ENCODE measurements around the gene DNAH8.

Gene DNAH8

DNA sequence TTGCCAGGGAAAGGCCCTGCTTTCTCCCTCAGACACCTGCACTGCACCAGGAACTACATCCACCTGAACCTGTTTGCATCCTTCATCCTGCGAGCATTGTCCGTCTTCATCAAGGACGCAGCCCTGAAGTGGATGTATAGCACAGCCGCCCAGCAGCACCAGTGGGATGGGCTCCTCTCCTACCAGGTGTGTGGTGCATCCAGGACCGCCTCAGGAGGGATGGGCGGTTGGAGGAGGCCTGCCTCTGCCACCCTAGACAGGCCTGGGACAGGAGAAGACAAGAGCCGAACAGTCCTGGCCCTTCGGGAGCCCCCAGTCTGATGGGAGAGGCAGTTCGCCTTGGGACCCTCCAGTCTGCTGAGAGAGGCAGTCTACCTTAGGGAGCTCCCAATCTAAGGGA, 357.7 kb downstream of the DNAH8 start:
- DNase-seq (ENCODE audit: low read depth in 1 of 2, low spot score in 1 of 2), result no peak
- no peak for TF ChIP-seq JUND (IDR thresholded peaks at IDR 0.05; ENCODE audit: low read depth)
- in situ Hi-C loops (cut with HindIII; ENCODE audit: low pct_unique_long_range_greater_than_20kb, low sequenced_read_pairs), result no loop called here

DNA sequence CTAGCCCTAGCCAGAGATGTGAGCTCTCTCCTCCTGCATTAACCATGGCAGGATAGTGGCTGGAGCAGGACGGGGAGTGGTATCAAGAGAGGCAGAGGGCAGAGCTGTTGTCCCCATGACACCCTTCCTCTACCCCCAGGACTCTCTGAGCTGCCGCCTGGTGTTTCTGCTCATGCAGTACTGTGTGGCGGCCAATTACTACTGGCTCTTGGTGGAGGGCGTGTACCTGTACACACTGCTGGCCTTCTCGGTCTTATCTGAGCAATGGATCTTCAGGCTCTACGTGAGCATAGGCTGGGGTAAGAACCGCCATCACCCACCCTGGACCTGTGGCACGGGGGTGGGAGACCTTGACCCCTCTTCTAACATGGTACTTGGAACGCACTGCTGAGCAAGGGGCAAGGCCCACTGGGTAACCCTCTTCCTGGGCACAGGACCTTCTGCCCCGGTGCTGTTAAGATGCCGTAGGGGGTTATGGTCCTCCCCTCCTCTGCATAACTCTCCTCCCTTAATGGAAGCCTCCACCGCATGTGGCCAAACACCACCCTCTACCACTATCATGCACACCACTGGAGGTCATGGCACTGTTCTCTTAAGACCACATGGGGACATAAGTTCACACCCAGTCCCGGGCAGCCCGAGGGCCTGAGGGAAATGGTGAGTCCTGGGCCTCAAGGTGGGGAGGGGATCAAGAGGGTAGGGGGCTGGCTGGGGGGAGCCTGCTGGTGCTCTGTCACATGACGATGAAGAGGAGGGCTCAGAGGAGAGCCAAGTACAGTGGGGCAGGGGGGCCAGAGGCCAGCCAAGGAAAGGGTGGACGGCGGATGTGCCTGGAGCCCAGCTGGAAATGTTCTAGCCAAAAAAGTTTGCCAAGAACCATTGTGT, 358.6 kb downstream of the DNAH8 start:
- in situ Hi-C loops (cut with HindIII; ENCODE audit: low pct_unique_long_range_greater_than_20kb, low sequenced_read_pairs), result no loop called here
- DNase-seq (ENCODE audit: low read depth in 1 of 2, low spot score in 1 of 2), result no peak
- no peak for TF ChIP-seq JUND (IDR thresholded peaks at IDR 0.05; ENCODE audit: low read depth)

DNA sequence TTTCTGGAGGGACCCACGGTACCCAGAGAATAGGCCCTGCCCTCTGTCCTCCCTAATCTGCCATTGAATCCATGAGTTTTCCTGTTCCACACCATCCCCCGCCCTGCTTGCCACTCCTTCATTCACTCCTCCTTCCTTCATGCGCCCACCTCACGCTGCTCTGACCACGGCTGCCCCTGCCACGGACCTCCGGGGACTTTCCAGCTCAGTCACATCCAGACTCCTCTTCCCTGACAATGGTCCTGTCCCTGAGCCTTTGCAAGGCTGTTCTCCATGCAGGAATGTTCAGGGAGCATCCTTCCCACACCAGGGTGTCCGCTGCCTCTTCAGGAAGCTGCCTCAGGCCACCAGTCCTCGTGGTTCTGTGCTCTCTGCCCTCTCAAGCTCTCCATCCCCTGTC, 359.4 kb downstream of the DNAH8 start:
- no peak for DNase-seq (ENCODE audit: low read depth in 1 of 2, low spot score in 1 of 2)
- TF ChIP-seq JUND (IDR thresholded peaks at IDR 0.05; ENCODE audit: low read depth), result no peak
- in situ Hi-C loops (cut with HindIII; ENCODE audit: low pct_unique_long_range_greater_than_20kb, low sequenced_read_pairs), result no loop called here

DNA sequence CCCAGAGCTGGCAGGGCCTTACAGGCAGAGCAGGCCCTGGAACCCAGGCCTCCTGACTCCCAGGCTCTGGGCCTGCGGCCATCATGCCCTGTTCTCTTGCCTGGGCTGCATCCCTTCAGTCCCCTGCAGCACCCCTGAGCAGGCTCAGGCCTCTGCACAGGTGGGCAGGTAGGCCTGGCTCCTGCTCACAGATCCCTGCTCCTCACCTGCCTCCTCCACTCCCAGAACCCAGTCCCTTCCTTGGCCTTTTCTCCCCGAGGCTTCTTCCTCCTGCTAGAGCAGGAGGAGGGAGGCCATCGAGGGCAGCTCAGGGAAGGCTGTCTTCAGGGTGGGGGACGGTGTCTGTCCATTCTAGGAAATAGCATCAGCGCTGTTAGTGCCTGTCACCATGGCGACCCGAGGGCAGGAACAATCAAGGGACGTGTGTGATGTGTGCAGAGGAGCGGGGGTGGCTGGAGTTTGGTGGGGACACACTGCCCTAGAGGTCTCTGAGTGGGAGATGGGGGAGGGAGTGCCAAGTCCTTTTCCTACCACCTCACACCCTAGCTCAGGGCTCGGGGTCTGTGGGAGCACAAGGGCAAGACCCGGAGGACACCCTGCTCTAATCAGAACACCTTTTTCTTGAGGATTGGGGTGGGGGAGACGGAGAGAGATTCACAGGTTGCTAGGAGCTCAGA, 360.0 kb downstream of the DNAH8 start:
- in situ Hi-C loops (cut with HindIII; ENCODE audit: low pct_unique_long_range_greater_than_20kb, low sequenced_read_pairs), result no loop called here
- TF ChIP-seq JUND (IDR thresholded peaks at IDR 0.05; ENCODE audit: low read depth), result no peak
- no peak for DNase-seq (ENCODE audit: low read depth in 1 of 2, low spot score in 1 of 2)

DNA sequence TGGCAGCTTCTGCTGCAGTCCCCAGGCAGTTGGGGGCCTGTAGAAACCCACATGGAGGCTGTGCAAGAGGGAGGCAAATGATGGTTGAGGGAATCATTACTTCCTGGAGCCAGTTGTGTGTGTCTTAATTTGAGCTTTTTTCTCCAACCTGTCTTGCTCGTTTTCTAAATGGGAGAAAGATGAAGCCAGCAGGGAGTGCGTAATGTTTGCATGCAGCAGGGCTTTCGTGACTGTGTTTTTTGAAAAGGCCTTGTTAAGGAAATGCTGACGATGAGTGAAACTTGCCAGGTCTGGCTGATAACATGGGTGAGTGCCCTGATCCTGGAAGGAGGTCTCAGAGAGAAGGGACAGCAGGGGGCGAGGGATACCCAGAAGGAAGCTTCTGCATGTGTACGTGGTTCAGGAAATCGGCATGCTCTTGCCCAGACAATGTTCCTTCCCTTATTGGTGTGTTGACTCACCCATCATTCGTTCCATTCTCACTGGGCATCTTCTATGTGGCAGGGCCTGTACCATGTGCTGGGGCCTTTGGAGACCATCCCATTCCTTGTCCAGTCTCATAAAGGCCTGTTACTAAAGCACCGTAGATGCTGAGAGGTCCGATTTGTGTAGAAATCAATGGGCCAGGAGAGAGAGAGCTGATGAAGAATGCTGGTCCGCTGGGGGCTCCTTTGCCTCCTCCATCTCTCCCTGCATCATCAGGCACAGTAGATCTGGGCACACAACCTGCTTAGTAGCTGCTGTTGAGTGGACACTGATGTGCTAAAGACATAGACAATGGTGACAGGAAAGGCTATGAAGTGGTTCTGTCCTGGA, 360.9 kb downstream of the DNAH8 start:
- in situ Hi-C loops (cut with HindIII; ENCODE audit: low pct_unique_long_range_greater_than_20kb, low sequenced_read_pairs), result no loop called here
- TF ChIP-seq JUND (IDR thresholded peaks at IDR 0.05; ENCODE audit: low read depth), result no peak
- no peak for DNase-seq (ENCODE audit: low read depth in 1 of 2, low spot score in 1 of 2)

DNA sequence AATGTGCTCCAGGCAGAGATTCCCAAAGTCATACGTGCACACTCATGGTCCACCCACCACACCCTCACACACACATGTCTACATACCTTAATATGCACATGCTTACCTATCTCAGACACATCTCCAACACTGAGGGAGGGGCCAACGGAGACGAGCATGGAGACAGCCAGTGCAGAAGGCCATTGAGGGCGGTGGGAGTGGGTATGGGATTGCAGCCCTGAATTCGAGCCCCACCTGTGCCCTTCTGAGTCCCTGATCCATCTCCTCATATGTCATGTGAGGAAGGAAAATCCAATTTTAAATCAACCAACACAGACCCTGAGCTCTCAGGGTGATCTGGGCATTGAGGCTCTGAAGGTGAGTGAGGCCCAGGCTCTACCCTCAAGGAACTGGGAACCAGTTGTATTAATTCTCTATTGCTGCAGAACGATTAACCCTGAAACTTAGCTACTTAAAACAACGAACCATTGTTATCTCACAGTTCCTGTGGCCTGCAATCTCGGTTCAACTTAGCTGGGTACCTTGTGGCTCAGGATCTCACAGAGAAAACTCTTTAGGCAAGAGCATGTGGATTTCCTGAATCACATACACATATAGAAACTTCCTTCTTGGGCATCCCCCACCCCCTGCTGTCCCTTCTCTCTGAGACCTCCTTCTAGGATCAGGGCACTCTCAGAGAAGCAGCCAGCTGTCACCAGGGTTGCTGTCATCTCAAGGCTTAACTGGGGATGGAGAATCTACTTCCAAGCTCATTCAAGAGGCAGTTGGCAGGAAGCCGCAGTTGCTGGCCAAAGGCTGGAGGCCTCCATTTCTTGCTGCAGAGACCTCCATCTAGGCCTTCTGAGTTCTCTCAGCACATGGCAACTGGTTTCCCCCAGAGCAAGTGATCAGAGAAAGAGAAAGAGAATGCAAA, 361.8 kb downstream of the DNAH8 start:
- no peak for TF ChIP-seq JUND (IDR thresholded peaks at IDR 0.05; ENCODE audit: low read depth)
- in situ Hi-C loops (cut with HindIII; ENCODE audit: low pct_unique_long_range_greater_than_20kb, low sequenced_read_pairs), result no loop called here

DNA sequence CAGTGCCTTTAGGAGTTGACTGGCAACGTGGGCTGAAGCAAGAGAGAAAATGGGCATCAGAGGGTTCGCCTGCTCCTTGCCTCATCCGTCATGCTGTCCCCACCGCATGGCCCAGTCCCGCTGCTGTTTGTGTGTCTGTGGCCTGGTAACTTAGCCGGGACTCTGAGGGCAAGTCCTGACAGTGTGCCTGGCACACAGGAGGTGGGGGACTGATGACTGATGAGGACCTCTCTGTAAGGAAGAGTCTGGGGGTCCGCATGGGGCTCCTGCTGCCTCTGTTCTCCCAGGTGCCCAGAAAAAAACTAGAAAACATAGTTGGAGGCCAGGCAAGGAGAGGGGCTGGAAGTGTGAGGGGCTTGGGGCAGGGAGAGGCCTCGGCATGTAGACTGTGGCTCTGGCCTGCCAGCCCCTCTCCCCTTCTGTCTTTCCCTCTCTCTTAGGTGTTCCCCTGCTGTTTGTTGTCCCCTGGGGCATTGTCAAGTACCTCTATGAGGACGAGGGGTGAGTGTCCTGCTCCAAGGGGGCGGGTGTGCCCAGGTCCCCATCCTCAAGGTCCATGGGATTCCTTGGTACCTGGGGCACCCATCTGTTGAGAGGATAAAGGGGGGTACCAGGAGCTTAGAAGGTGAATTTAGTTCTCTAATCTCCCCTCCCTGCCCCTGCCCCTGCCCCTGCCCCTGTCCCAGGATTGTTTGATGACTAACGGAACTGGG, 362.9 kb downstream of the DNAH8 start:
- no peak for DNase-seq (ENCODE audit: low read depth in 1 of 2, low spot score in 1 of 2)
- TF ChIP-seq JUND (IDR thresholded peaks at IDR 0.05; ENCODE audit: low read depth), result no peak
- in situ Hi-C loops (cut with HindIII; ENCODE audit: low pct_unique_long_range_greater_than_20kb, low sequenced_read_pairs), result no loop called here

More for the DNA sequence above, 361.8 kb downstream of the DNAH8 start:
- no peak for DNase-seq (ENCODE audit: low read depth in 1 of 2, low spot score in 1 of 2)

DNA sequence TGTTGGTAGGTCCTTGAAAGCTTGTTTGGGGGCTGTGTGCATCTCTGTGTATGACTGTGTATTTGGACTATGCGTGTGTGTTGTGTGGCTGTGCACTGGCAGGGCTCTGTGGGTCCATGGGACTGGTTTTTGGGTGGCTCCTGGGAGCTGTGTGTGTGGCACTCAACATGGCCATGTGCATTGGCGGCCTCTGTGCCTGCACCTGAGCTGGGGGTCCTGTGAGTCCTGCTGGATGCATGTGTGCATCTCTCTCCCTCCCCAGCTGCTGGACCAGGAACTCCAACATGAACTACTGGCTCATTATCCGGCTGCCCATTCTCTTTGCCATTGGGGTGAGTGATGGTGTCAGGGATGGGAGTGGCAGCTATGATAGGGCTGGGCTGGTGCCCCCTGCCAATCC, 363.6 kb downstream of the DNAH8 start:
- TF ChIP-seq JUND (IDR thresholded peaks at IDR 0.05; ENCODE audit: low read depth), result no peak
- in situ Hi-C loops (cut with HindIII; ENCODE audit: low pct_unique_long_range_greater_than_20kb, low sequenced_read_pairs), result no loop called here
- DNase-seq (ENCODE audit: low read depth in 1 of 2, low spot score in 1 of 2), result no peak

DNA sequence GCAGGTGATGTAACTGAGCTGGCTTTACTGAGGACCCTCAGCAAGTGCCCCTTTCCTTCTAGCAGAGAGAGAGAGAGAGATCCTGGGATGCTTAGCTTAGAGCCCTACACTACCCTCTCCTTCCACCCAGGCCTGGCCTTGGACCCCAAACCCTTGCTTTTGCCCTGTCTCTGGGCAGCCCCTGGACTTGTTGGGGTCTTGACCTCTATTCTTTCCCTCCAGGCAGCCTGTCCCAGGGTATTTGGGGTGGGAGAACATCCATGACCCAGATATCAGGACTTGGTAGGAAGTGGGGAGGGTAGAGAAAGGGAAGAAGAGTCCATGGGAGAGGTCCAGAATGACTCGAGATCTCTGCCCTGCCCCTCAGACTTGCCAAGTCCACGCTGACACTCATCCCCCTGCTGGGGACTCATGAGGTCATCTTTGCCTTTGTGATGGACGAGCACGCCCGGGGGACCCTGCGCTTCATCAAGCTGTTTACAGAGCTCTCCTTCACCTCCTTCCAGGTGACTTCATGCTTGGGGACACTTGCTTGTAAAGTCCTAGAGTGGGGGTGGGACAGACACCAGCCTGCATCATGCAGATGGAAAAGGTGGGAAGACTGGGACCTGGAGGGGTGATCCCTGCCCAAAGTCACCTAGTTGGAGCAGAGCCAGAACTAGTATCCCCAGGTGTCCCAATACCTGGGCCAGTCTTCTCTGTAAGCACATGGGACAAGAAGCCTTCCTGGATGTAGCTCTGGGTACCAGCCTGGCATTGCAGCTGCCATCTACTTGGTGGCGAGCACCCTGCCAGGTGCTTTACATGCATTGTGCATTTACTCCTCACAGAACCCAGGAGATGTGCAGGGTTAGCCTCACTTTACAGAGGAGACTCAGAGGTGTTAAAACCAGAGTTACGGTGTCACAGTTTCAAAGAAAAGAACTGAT, 364.4 kb downstream of the DNAH8 start:
- in situ Hi-C loops (cut with HindIII; ENCODE audit: low pct_unique_long_range_greater_than_20kb, low sequenced_read_pairs), result no loop called here
- no peak for DNase-seq (ENCODE audit: low read depth in 1 of 2, low spot score in 1 of 2)
- TF ChIP-seq JUND (IDR thresholded peaks at IDR 0.05; ENCODE audit: low read depth), result no peak
